A549 treated with AZD2906 at 1 μM for 4 hours (cell line): ENCODE data around the gene OR1D2. TPM values are rescaled to one million over a fixed set of nuclear protein-coding genes. Genes with fewer than 3 reads are reported as not detected.

Source experiments
- total RNA-seq: library from RNA; stranded (reverse); fragments of 200-300 nt; extraction: Qiagen RNA extraction; gene quantifications from 5 replicates; pipeline ENCODE4 v1.2.3, GENCODE V29; 2022

OR1D2 gene, protein sequence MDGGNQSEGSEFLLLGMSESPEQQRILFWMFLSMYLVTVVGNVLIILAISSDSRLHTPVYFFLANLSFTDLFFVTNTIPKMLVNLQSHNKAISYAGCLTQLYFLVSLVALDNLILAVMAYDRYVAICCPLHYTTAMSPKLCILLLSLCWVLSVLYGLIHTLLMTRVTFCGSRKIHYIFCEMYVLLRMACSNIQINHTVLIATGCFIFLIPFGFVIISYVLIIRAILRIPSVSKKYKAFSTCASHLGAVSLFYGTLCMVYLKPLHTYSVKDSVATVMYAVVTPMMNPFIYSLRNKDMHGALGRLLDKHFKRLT
- not detected in 5 replicates for total RNA-seq

GRCh38 chr17:3104322-3104721 is at the start of gene OR1D2:
TSS of gene OR1D2 (minus strand) at chr17:3104422. CDS start at chr17:3092996, 11,426 bp downstream.

DNA sequence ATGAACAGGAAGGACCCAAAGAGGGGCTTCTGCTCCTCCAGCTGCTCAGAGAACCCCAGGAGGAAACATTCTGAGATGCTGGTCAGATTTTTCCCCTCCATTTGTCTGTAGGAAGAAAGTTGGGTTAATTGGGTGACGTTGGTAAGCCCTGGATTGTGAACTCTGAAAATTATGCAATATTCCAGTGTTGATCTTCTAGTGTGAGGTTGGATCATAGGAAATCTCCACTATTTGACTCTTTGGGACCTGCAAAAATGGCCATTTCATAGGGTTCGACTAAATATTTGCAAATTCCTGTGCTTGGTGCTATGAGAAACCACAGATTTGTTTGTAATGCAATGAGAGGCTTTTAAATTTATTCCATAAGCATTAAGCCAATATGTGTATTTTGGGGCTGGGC is 23.2 kb upstream of the OR1D2 start, which contains the start of gene OR1G1:
Gene OR1G1 (minus strand): TSS at position 101 of the 400 bp plus-strand sequence. CDS start 0 bp downstream, at position 101.

GRCh38 chr17:3063507-3063906 is 40.7 kb downstream of the OR1D2 start, which contains the start of gene OR1D5:
TSS of gene OR1D5 (minus strand) at chr17:3063607. CDS start at chr17:3063607, 0 bp downstream.

Other genes starting within 250 kb of the OR1D2 start
- not detected in 5 replicates for gene OR1D5, start 40.8 kb downstream of the OR1D2 start, total RNA-seq
- not detected in 5 replicates for gene OR1G1, start 23.1 kb upstream of the OR1D2 start, total RNA-seq
- gene OR1A2, start 93.1 kb upstream of the OR1D2 start, total RNA-seq = not detected in 5 replicates
- gene OR1A1, start 103.2 kb upstream of the OR1D2 start, total RNA-seq = not detected in 5 replicates
- not detected in 5 replicates for gene OR3A1, start 193.9 kb upstream of the OR1D2 start, total RNA-seq